PC-3 (cell line): ENCODE measurements around the gene ZNF385B.

ENCODE experiments used
- EZH2 ChIP-seq: fragments of 300-600 bp; sonication (generic); IDR thresholded peaks from one replicate; pipeline ENCODE4 v1.6.1; 2017; ENCODE audit warnings: antibody characterized with exemption, mild to moderate bottlenecking, low read length; ENCODE audit not compliant: unreplicated experiment
- TF ChIP-seq, protein P1 (sequence below): fragments of 300-600 bp; sonication (generic); conservative IDR thresholded peaks from 2 replicates; pipeline ENCODE4 v1.5.1; 2017; ENCODE audit warnings: antibody characterized with exemption, low read depth, mild to moderate bottlenecking, low read length

DNA sequence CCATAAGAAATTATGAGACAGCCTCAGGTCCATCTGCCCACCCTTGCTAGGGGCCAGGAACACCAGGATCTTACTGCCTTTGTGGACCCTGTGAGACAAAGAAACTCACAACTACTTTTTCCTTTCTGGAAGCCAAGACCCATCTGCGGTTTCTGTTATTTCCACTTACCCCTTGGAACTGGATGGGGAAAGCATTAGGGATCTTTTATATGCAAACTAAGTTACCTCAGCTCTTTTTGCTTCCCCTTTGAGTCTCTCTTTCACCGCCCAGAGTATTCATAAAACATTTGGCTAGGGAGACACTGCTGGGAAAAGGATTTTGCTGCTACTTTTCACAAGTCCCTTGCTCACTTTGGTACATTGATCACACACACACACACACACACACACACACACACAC lies 95.7 kb downstream of the ZNF385B start:
- TF ChIP-seq, protein P1, sequence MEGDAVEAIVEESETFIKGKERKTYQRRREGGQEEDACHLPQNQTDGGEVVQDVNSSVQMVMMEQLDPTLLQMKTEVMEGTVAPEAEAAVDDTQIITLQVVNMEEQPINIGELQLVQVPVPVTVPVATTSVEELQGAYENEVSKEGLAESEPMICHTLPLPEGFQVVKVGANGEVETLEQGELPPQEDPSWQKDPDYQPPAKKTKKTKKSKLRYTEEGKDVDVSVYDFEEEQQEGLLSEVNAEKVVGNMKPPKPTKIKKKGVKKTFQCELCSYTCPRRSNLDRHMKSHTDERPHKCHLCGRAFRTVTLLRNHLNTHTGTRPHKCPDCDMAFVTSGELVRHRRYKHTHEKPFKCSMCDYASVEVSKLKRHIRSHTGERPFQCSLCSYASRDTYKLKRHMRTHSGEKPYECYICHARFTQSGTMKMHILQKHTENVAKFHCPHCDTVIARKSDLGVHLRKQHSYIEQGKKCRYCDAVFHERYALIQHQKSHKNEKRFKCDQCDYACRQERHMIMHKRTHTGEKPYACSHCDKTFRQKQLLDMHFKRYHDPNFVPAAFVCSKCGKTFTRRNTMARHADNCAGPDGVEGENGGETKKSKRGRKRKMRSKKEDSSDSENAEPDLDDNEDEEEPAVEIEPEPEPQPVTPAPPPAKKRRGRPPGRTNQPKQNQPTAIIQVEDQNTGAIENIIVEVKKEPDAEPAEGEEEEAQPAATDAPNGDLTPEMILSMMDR, result no peak
- no peak for TF ChIP-seq EZH2
